Measurements from ENCODE around the gene SARS1.
"Not testable (repeated sequence)": the region's sequence is repeated elsewhere in the genome, so short reads cannot be mapped to it uniquely, and the experiment has no call there.

Gene SARS1

GRCh38 chr1:109275706-109276345 lies 62.1 kb downstream of the SARS1 start:
- no peak for DNase-seq (ENCODE audit: low read depth in 3 of 3)

GRCh38 chr1:109277434-109278204 lies 63.9 kb downstream of the SARS1 start:
- peak; percentile 37 to 66 (median 43) for DNase-seq (ENCODE audit: low read depth in 3 of 3)

- DNase-seq (ENCODE audit: low read depth in 3 of 3) = no peak
Measured at GRCh38 chr1:109279615-109280278, 66.0 kb downstream of the SARS1 start.

- DNase-seq (ENCODE audit: low read depth in 3 of 3) = no peak
Measured at GRCh38 chr1:109280862-109281261, 67.1 kb downstream of the SARS1 start.

GRCh38 chr1:109281680-109282496 lies 68.2 kb downstream of the SARS1 start:
- no peak for DNase-seq (ENCODE audit: low read depth in 3 of 3)

GRCh38 chr1:109282497-109282951 lies 68.8 kb downstream of the SARS1 start:
- no peak for DNase-seq (ENCODE audit: low read depth in 3 of 3)

GRCh38 chr1:109282952-109283747 lies 69.4 kb downstream of the SARS1 start, which contains the start of gene PSRC1:
Gene PSRC1, minus strand, starts transcription at chr1:109283145.
- DNase-seq (ENCODE audit: low read depth in 3 of 3) = peak; percentile 79 to 91 (median 80)

- DNase-seq (ENCODE audit: low read depth in 3 of 3) = no peak
Measured at GRCh38 chr1:109283748-109284600, 70.3 kb downstream of the SARS1 start.

GRCh38 chr1:109286762-109287161 lies 73.0 kb downstream of the SARS1 start:
- DNase-seq (ENCODE audit: low read depth in 3 of 3) = not testable (repeated sequence)
